Stomach smooth muscle (tissue), 2 donors: Measurements from ENCODE around the gene MAMDC4.
"Not testable (repeated sequence)": the region's sequence is repeated elsewhere in the genome, so short reads cannot be mapped to it uniquely, and the experiment has no call there.

Experiments used
- H3K27ac ChIP-seq: one replicate; pipeline ENCODE4 v1.7.0; 2013; ENCODE audit warnings: mild to moderate bottlenecking, low read length, inconsistent platforms
- H3K27me3 ChIP-seq, 2 donors: one replicate each; pipeline ENCODE4 v1.7.0; 2013; ENCODE audit warnings: low read length in 2 of 2; ENCODE audit not compliant: insufficient read depth in 2 of 2, control insufficient read depth in 1 of 2
- H3K36me3 ChIP-seq, 2 donors: one replicate each; pipeline ENCODE4 v1.7.0; 2013; ENCODE audit warnings: low read length in 2 of 2; ENCODE audit not compliant: control insufficient read depth in 2 of 2, insufficient read depth in 2 of 2
- H3K4me1 ChIP-seq: one replicate; pipeline ENCODE4 v1.7.0; 2013; ENCODE audit warnings: low read length; ENCODE audit not compliant: control insufficient read depth, insufficient read depth
- H3K4me3 ChIP-seq, 2 donors: one replicate each; pipeline ENCODE4 v1.7.0; 2013; ENCODE audit warnings: low read length in 2 of 2
- H3K9ac ChIP-seq, 2 donors: one replicate each; pipeline ENCODE4 v1.7.0; 2013; ENCODE audit warnings: low read length in 2 of 2, mild to moderate bottlenecking in 1 of 2
- H3K9me3 ChIP-seq, 2 donors: one replicate each; pipeline ENCODE4 v1.7.0; 2013; ENCODE audit warnings: low read length in 2 of 2; ENCODE audit not compliant: control insufficient read depth in 2 of 2
- donor health status: healthy.
- donor health status: Pancreatic carcinoma.

MAMDC4 gene

GRCh38 chr9:136841646-136842379 lies 10.3 kb upstream of the MAMDC4 start:
- H3K36me3 ChIP-seq, H3K9ac ChIP-seq, H3K27ac ChIP-seq, H3K9me3 ChIP-seq: not testable (repeated sequence)
- Histone ChIP-seq H3K4me1 (peaks cover 41% of the 10 kb centered on the region), H3K27me3 (peaks cover 8 to 29% of the 10 kb centered on the region in 2 donors), H3K4me3 (peak overlapping the region in 1 of 2 donors; percentile 77)

GRCh38 chr9:136842380-136842948 lies 9.7 kb upstream of the MAMDC4 start, which contains the start of gene AJM1:
TSS of gene AJM1 (plus strand) at chr9:136842478. CDS start at chr9:136844415, 1,937 bp downstream.
- not testable (repeated sequence) for H3K36me3 ChIP-seq, H3K9me3 ChIP-seq, H3K27ac ChIP-seq
- H3K27me3 ChIP-seq, result peaks cover 9 to 33% of the 10 kb centered on the region in 2 donors
- peak within 1 kb of the TSS in 1 of 2 donors; percentile 32 for H3K9ac ChIP-seq
- H3K4me1 ChIP-seq, result peaks cover 45% of the 10 kb centered on the region
- H3K4me3 ChIP-seq, result peak within 1 kb of the TSS; percentile 62 to 77

GRCh38 chr9:136843159-136843800 lies 8.9 kb upstream of the MAMDC4 start:
- not testable (repeated sequence) for H3K27ac ChIP-seq, H3K9ac ChIP-seq, H3K9me3 ChIP-seq, H3K36me3 ChIP-seq, H3K4me3 ChIP-seq
- peaks cover 53% of the 10 kb centered on the region for H3K4me1 ChIP-seq
- H3K27me3 ChIP-seq, result peaks cover 12 to 41% of the 10 kb centered on the region in 2 donors

GRCh38 chr9:136843801-136844740 lies 8.1 kb upstream of the MAMDC4 start:
- peaks cover 12 to 41% of the 10 kb centered on the region in 2 donors for H3K27me3 ChIP-seq
- H3K27ac ChIP-seq, H3K4me3 ChIP-seq, H3K9ac ChIP-seq, H3K36me3 ChIP-seq, H3K9me3 ChIP-seq: not testable (repeated sequence)
- peaks cover 56% of the 10 kb centered on the region for H3K4me1 ChIP-seq

GRCh38 chr9:136844761-136845464 lies 7.2 kb upstream of the MAMDC4 start:
- Histone ChIP-seq H3K27me3 (peaks cover 12 to 41% of the 10 kb centered on the region in 2 donors), H3K4me1 (peaks cover 60% of the 10 kb centered on the region)

GRCh38 chr9:136845465-136846260 lies 6.5 kb upstream of the MAMDC4 start:
- no peak overlapping the region for H3K4me3 ChIP-seq
- H3K27ac ChIP-seq, result no peak overlapping the region
- H3K9ac ChIP-seq, result no peak overlapping the region
- peaks cover 12 to 41% of the 10 kb centered on the region in 2 donors for H3K27me3 ChIP-seq
- no peaks in the 10 kb centered on the region for H3K36me3 ChIP-seq
- H3K4me1 ChIP-seq, result peaks cover 68% of the 10 kb centered on the region
- no peaks in the 10 kb centered on the region for H3K9me3 ChIP-seq

More at GRCh38 chr9:136844761-136845464, 7.2 kb upstream of the MAMDC4 start:
- Histone ChIP-seq H3K36me3 (no peaks in the 10 kb centered on the region), H3K4me3 (no peak overlapping the region), H3K9ac (no peak overlapping the region), H3K9me3 (no peaks in the 10 kb centered on the region), H3K27ac (no peak overlapping the region)

- peak overlapping the region in 1 of 2 donors; percentile 35 for H3K4me3 ChIP-seq
- peaks cover 63% of the 10 kb centered on the region for H3K4me1 ChIP-seq
- no peaks in the 10 kb centered on the region for H3K9me3 ChIP-seq
- H3K9ac ChIP-seq, result no peak overlapping the region
- H3K36me3 ChIP-seq, result peaks cover 0 to 3% of the 10 kb centered on the region in 2 donors
- no peak overlapping the region for H3K27ac ChIP-seq
- peaks cover 12 to 41% of the 10 kb centered on the region in 2 donors for H3K27me3 ChIP-seq
Measured at GRCh38 chr9:136846376-136847087, 5.6 kb upstream of the MAMDC4 start.

GRCh38 chr9:136847088-136847825 lies 4.9 kb upstream of the MAMDC4 start:
- Histone ChIP-seq H3K27ac (no peak overlapping the region), H3K9me3 (no peaks in the 10 kb centered on the region), H3K36me3 (peaks cover 0 to 4% of the 10 kb centered on the region in 2 donors), H3K27me3 (peaks cover 12 to 41% of the 10 kb centered on the region in 2 donors), H3K4me1 (peaks cover 56% of the 10 kb centered on the region), H3K9ac (no peak overlapping the region), H3K4me3 (peak overlapping the region; percentile 76 to 92)
